Measurements from ENCODE around the gene DAND5. TPM values are rescaled to one million over a fixed set of nuclear protein-coding genes. Genes with fewer than 3 reads are reported as not detected.

DAND5 gene
- total and polyA plus RNA-seq, 2 of the 13 experiments (the other 11 are each of a cell fraction or from before 2014, with no cell fraction given) = 0.04 TPM; not detected in 1

GRCh38 chr19:12956446-12957388, 12.7 kb upstream of the DAND5 start, which contains the start of gene GADD45GIP1 (continued):
- TF ChIP-seq ZNF10 (CRISPR knock-in tag; IDR thresholded peaks at IDR 0.05; ENCODE audit: borderline replicate concordance, low read depth) = no peak
- TF ChIP-seq SETDB1 (CRISPR knock-in tag; IDR thresholded peaks at IDR 0.05; ENCODE audit: borderline replicate concordance) = no peak
- 0 out of 2 replicates have a peak, but pooled peaks have one; percentile 31 for TF ChIP-seq NFATC3 (CRISPR knock-in tag; IDR thresholded peaks at IDR 0.05)
- no peak for TF ChIP-seq CC2D1A (CRISPR knock-in tag; IDR thresholded peaks at IDR 0.05)
- TF ChIP-seq ZNF460 (CRISPR knock-in tag; IDR thresholded peaks at IDR 0.05; ENCODE audit: borderline replicate concordance) = no peak
- peak; percentile 82 for TF ChIP-seq MAX (IDR thresholded peaks at IDR 0.05)
- no peak for TF ChIP-seq ZFP41 (CRISPR knock-in tag; IDR thresholded peaks at IDR 0.05; ENCODE audit: borderline replicate concordance)
- no peak for TF ChIP-seq PHF21A (CRISPR knock-in tag; IDR thresholded peaks at IDR 0.05)
- TF ChIP-seq EHMT2 (IDR thresholded peaks at IDR 0.05; ENCODE audit: borderline replicate concordance, low read depth, low read length) = no peak
- no peak for TF ChIP-seq NBN (conservative IDR thresholded peaks at IDR 0.05)
- peak in 1 of 2 experiments; percentile 67; a peak in 1 of 4 replicates for TF ChIP-seq KLF16 (CRISPR knock-in tag; IDR thresholded peaks at IDR 0.05)
- TF ChIP-seq, protein P1, sequence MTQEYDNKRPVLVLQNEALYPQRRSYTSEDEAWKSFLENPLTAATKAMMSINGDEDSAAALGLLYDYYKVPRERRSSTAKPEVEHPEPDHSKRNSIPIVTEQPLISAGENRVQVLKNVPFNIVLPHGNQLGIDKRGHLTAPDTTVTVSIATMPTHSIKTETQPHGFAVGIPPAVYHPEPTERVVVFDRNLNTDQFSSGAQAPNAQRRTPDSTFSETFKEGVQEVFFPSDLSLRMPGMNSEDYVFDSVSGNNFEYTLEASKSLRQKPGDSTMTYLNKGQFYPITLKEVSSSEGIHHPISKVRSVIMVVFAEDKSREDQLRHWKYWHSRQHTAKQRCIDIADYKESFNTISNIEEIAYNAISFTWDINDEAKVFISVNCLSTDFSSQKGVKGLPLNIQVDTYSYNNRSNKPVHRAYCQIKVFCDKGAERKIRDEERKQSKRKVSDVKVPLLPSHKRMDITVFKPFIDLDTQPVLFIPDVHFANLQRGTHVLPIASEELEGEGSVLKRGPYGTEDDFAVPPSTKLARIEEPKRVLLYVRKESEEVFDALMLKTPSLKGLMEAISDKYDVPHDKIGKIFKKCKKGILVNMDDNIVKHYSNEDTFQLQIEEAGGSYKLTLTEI (CRISPR knock-in tag; conservative IDR thresholded peaks at IDR 0.05) = no peak
- no peak; the same call in 1 of the 2 replicates for TF ChIP-seq TOE1 (CRISPR knock-in tag; IDR thresholded peaks at IDR 0.05)
- TF ChIP-seq ZNF546 (CRISPR knock-in tag; conservative IDR thresholded peaks at IDR 0.05) = no peak; the same call in 1 of the 2 replicates
- 0 out of 2 replicates have a peak, but pooled peaks have one; percentile 15 for TF ChIP-seq SMAD3 (CRISPR knock-in tag; IDR thresholded peaks at IDR 0.05)
- TF ChIP-seq NCOA2 (CRISPR knock-in tag; IDR thresholded peaks at IDR 0.05) = no peak
- TF ChIP-seq, protein P2, sequence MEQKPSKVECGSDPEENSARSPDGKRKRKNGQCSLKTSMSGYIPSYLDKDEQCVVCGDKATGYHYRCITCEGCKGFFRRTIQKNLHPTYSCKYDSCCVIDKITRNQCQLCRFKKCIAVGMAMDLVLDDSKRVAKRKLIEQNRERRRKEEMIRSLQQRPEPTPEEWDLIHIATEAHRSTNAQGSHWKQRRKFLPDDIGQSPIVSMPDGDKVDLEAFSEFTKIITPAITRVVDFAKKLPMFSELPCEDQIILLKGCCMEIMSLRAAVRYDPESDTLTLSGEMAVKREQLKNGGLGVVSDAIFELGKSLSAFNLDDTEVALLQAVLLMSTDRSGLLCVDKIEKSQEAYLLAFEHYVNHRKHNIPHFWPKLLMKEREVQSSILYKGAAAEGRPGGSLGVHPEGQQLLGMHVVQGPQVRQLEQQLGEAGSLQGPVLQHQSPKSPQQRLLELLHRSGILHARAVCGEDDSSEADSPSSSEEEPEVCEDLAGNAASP (CRISPR knock-in tag; IDR thresholded peaks at IDR 0.05; ENCODE audit: borderline replicate concordance) = no peak
- TF ChIP-seq ZNF33A (CRISPR knock-in tag; IDR thresholded peaks at IDR 0.05; ENCODE audit: borderline replicate concordance) = no peak
- TF ChIP-seq ZNF333 (CRISPR knock-in tag; IDR thresholded peaks at IDR 0.05; ENCODE audit: borderline replicate concordance) = no peak
- no peak for TF ChIP-seq RFX1 (IDR thresholded peaks at IDR 0.05)
- TF ChIP-seq ZNF3 (CRISPR knock-in tag; IDR thresholded peaks at IDR 0.05) = no peak
- 0 out of 2 replicates have a peak, but pooled peaks have one; percentile 48 for TF ChIP-seq ZSCAN31 (CRISPR knock-in tag; IDR thresholded peaks at IDR 0.05; ENCODE audit: low read depth)
- TF ChIP-seq, protein P3, sequence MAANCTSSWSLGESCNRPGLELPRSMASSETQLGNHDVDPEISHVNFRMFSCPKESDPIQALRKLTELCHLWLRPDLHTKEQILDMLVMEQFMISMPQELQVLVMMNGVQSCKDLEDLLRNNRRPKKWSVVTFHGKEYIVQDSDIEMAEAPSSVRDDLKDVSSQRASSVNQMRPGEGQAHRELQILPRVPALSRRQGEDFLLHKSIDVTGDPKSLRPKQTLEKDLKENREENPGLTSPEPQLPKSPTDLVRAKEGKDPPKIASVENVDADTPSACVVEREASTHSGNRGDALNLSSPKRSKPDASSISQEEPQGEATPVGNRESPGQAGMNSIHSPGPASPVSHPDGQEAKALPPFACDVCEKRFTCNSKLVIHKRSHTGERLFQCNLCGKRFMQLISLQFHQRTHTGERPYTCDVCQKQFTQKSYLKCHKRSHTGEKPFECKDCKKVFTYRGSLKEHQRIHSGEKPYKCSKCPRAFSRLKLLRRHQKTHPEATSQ (CRISPR knock-in tag; IDR thresholded peaks at IDR 0.05; ENCODE audit: borderline replicate concordance) = 0 out of 2 replicates have a peak, but pooled peaks have one; percentile 35
- peak; percentile 88 to 94 for TF ChIP-seq POLR2A (IDR thresholded peaks at IDR 0.05; ENCODE audit: insufficient read depth in 1 of 2, low read depth in 2 of 2, low read length in 2 of 2)
- TF ChIP-seq FOSL2 (CRISPR knock-in tag; IDR thresholded peaks at IDR 0.05) = 0 out of 2 replicates have a peak, but pooled peaks have one; percentile 12
- TF ChIP-seq ZFP90 (CRISPR knock-in tag; IDR thresholded peaks at IDR 0.05; ENCODE audit: borderline replicate concordance) = no peak; the same call in 1 of the 2 replicates

Data from HepG2 (cell line).